WTC11 (cell line): ENCODE measurements around the gene POGZ.

Source experiments
- CREB1 ChIP-seq: sonication (generic); formaldehyde crosslinking; IDR thresholded peaks from 2 replicates; pipeline ENCODE4 v1.8.0; 2023; ENCODE audit warnings: mild to moderate bottlenecking, missing genetic modification reagents
- EMX1 ChIP-seq: fragments of 250-450 bp; sonication (Bioruptor Pico); IDR thresholded peaks from 2 replicates; pipeline ENCODE4 v1.8.0; 2021; ENCODE audit warnings: mild to moderate bottlenecking
- JAZF1 ChIP-seq: fragments of 250-450 bp; sonication (Bioruptor Pico); IDR thresholded peaks from 2 replicates; pipeline ENCODE4 v1.9.0; 2021; ENCODE audit warnings: moderate library complexity, mild to moderate bottlenecking, inconsistent platforms
- NFATC4 ChIP-seq: fragments of 250-450 bp; sonication (Bioruptor Pico); IDR thresholded peaks from 2 replicates; pipeline ENCODE4 v1.9.0; 2021; ENCODE audit warnings: mild to moderate bottlenecking
- NFYB ChIP-seq: sonication (generic); formaldehyde crosslinking; conservative IDR thresholded peaks from 2 replicates; pipeline ENCODE4 v1.8.0; 2022; ENCODE audit warnings: low read depth, missing genetic modification reagents
- OVOL2 ChIP-seq: fragments of 250-450 bp; sonication (Bioruptor Pico); IDR thresholded peaks from 2 replicates; pipeline ENCODE4 v1.9.0; 2021; ENCODE audit warnings: mild to moderate bottlenecking, borderline replicate concordance
- RELA ChIP-seq: sonication (generic); formaldehyde crosslinking; IDR thresholded peaks from 2 replicates; pipeline ENCODE4 v1.8.1; 2022; ENCODE audit warnings: missing genetic modification reagents, mild to moderate bottlenecking, borderline replicate concordance
- ZNF121 ChIP-seq: sonication (generic); formaldehyde crosslinking; IDR thresholded peaks from 2 replicates; pipeline ENCODE4 v1.8.0; 2023; ENCODE audit warnings: missing genetic modification reagents
- ZNF138 ChIP-seq: sonication (generic); formaldehyde crosslinking; conservative IDR thresholded peaks from 2 replicates; pipeline ENCODE4 v1.8.1; 2022; ENCODE audit warnings: mild to moderate bottlenecking, moderate library complexity, missing genetic modification reagents
- TF ChIP-seq, protein P1 (sequence below): sonication (generic); formaldehyde crosslinking; IDR thresholded peaks from 2 replicates; pipeline ENCODE4 v1.8.1; 2023; ENCODE audit warnings: mild to moderate bottlenecking, missing genetic modification reagents, moderate library complexity
- TF ChIP-seq, protein P2 (sequence below): fragments of 200-600 bp; IDR thresholded peaks from 2 replicates; pipeline ENCODE4 v1.8.0; 2022; ENCODE audit warnings: antibody characterized with exemption
- TF ChIP-seq, protein P3 (sequence below): sonication (generic); formaldehyde crosslinking; IDR thresholded peaks from 2 replicates; pipeline ENCODE4 v1.8.1; 2022; ENCODE audit warnings: missing genetic modification reagents, borderline replicate concordance

DNA sequence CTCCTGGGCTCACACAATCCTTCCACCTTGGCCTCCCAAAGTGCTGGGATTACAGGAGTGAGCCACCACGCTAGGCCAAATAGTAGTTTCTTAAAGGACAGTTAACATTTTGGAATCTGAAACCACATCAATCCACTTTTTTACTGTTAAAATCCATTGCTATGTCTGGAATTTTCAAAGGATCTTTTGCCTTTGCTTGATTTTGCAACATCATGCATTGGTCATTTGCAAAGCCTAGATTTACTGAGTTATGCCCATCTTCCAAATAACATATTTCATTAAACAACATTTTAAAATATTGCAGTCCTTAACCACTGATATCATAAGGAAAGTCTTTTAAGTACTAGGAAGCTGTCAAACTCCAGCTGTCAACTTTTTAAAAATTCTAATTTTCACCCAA is 3.3 kb downstream of the POGZ start:
- TF ChIP-seq, protein P1, sequence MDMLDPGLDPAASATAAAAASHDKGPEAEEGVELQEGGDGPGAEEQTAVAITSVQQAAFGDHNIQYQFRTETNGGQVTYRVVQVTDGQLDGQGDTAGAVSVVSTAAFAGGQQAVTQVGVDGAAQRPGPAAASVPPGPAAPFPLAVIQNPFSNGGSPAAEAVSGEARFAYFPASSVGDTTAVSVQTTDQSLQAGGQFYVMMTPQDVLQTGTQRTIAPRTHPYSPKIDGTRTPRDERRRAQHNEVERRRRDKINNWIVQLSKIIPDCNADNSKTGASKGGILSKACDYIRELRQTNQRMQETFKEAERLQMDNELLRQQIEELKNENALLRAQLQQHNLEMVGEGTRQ (CRISPR knock-in tag): no peak
- TF ChIP-seq, protein P2, sequence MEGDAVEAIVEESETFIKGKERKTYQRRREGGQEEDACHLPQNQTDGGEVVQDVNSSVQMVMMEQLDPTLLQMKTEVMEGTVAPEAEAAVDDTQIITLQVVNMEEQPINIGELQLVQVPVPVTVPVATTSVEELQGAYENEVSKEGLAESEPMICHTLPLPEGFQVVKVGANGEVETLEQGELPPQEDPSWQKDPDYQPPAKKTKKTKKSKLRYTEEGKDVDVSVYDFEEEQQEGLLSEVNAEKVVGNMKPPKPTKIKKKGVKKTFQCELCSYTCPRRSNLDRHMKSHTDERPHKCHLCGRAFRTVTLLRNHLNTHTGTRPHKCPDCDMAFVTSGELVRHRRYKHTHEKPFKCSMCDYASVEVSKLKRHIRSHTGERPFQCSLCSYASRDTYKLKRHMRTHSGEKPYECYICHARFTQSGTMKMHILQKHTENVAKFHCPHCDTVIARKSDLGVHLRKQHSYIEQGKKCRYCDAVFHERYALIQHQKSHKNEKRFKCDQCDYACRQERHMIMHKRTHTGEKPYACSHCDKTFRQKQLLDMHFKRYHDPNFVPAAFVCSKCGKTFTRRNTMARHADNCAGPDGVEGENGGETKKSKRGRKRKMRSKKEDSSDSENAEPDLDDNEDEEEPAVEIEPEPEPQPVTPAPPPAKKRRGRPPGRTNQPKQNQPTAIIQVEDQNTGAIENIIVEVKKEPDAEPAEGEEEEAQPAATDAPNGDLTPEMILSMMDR: no peak
- TF ChIP-seq OVOL2 (CRISPR knock-in tag) (no peak), ZNF138 (CRISPR knock-in tag) (no peak), ZNF121 (CRISPR knock-in tag) (0 out of 2 replicates have a peak, but pooled peaks have one; percentile 26), CREB1 (no peak), EMX1 (CRISPR knock-in tag) (no peak), NFYB (no peak), JAZF1 (CRISPR knock-in tag) (no peak), RELA (CRISPR knock-in tag) (no peak), NFATC4 (no peak)
- TF ChIP-seq, protein P3, sequence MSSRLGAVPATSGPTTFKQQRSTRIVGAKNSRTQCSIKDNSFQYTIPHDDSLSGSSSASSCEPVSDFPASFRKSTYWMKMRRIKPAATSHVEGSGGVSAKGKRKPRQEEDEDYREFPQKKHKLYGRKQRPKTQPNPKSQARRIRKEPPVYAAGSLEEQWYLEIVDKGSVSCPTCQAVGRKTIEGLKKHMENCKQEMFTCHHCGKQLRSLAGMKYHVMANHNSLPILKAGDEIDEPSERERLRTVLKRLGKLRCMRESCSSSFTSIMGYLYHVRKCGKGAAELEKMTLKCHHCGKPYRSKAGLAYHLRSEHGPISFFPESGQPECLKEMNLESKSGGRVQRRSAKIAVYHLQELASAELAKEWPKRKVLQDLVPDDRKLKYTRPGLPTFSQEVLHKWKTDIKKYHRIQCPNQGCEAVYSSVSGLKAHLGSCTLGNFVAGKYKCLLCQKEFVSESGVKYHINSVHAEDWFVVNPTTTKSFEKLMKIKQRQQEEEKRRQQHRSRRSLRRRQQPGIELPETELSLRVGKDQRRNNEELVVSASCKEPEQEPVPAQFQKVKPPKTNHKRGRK (CRISPR knock-in tag): no peak
